SK-N-SH treated with all-trans-retinoic acid at 6 μM for 48 hours (cell line): ENCODE measurements around the gene ZBTB43.

Experiments used
- ARNTL ChIP-seq: fragments of 450-650 bp; formaldehyde crosslinking; IDR thresholded peaks from 2 replicates; pipeline ENCODE4 v1.5.0; 2020; ENCODE audit warnings: low read depth, mild to moderate bottlenecking, moderate library complexity, borderline replicate concordance
- RARB ChIP-seq: fragments of 250-450 bp; sonication (Bioruptor Pico); IDR thresholded peaks from 2 replicates; pipeline ENCODE4 v1.8.0; 2021; ENCODE audit warnings: mild to moderate bottlenecking, moderate library complexity
- TF ChIP-seq, protein P1 (sequence below): fragments of 250-450 bp; sonication (Bioruptor Pico); IDR thresholded peaks from 2 replicates; pipeline ENCODE4 v1.5.1; 2020; ENCODE audit warnings: low read depth, mild to moderate bottlenecking, moderate library complexity

DNA sequence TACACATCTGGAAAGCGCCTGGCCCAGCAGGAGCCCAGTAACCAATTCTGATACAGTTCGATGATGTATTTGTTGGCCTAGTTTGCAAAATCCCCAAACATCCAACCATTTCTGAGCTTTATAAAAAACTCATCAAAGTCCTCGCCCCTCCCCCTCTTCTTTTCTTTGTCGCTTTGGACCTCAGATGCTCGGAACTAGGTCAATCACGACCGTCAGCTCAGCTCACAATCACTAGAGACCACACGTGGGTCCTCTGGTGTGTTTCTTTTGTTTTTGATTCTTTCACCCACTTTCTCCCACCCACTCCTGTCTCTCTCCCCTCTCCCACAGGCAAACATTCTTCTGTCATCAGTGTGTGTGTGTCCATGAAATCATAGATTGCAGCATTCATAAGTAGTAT is 26.7 kb upstream of the ZBTB43 start:
- TF ChIP-seq ARNTL (CRISPR knock-in tag) (no peak), RARB (CRISPR knock-in tag) (no peak)
- TF ChIP-seq, protein P1, sequence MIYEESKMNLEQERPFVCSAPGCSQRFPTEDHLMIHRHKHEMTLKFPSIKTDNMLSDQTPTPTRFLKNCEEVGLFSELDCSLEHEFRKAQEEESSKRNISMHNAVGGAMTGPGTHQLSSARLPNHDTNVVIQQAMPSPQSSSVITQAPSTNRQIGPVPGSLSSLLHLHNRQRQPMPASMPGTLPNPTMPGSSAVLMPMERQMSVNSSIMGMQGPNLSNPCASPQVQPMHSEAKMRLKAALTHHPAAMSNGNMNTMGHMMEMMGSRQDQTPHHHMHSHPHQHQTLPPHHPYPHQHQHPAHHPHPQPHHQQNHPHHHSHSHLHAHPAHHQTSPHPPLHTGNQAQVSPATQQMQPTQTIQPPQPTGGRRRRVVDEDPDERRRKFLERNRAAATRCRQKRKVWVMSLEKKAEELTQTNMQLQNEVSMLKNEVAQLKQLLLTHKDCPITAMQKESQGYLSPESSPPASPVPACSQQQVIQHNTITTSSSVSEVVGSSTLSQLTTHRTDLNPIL (CRISPR knock-in tag), result no peak
